CD14-positive monocyte (primary cell): ENCODE results near the gene ETS1. TPM values are rescaled to one million over a fixed set of nuclear protein-coding genes. Genes with fewer than 3 reads are reported as not detected.

ENCODE experiments used
- DNase-seq, 3 donors: peaks; one replicate each; pipeline ENCODE4 v3.0.0-alpha.2; 2011 to 2022
- H2AFZ ChIP-seq: 2 replicates; pipeline ENCODE4 v1.6.0; 2012; ENCODE audit warnings: mild to moderate bottlenecking, low read depth, low read length, inconsistent platforms; ENCODE audit not compliant: insufficient read depth, poor library complexity, severe bottlenecking
- H3K27ac ChIP-seq, 2 donors: 1 replicate in 1 of 2; 2 replicates in 1 of 2; pipeline ENCODE4 v1.5.1; 2012 to 2013; ENCODE audit warnings: low read length in 2 of 2, control low read depth in 1 of 2, inconsistent platforms in 1 of 2, low read depth in 1 of 2, mild to moderate bottlenecking in 1 of 2
- H3K27me3 ChIP-seq, 2 donors: one replicate each; pipeline versions ENCODE4 v1.6.0 to v1.6.1; 2011 to 2013; ENCODE audit warnings: low read length in 2 of 2; ENCODE audit not compliant: control insufficient read depth in 2 of 2, insufficient read depth in 2 of 2
- H3K36me3 ChIP-seq, 2 donors: replicated peaks in 1 of 2; 1 replicate in 1 of 2; 2 replicates in 1 of 2; pipeline versions ENCODE4 v1.5.1 to v1.6.1; 2012 to 2013; ENCODE audit warnings: low read length in 2 of 2, control low read depth in 1 of 2, inconsistent platforms in 1 of 2, mild to moderate bottlenecking in 1 of 2; ENCODE audit not compliant: insufficient read depth in 2 of 2, control insufficient read depth in 1 of 2
- H3K4me1 ChIP-seq, 2 donors: 1 replicate in 1 of 2; 2 replicates in 1 of 2; pipeline versions ENCODE4 v1.5.1 to v1.6.1; 2012 to 2013; ENCODE audit warnings: low read length in 2 of 2, control low read depth in 1 of 2, inconsistent platforms in 1 of 2, mild to moderate bottlenecking in 1 of 2, moderate library complexity in 1 of 2; ENCODE audit not compliant: insufficient read depth in 2 of 2, control insufficient read depth in 1 of 2
- H3K4me2 ChIP-seq: replicated peaks from 2 replicates; pipeline ENCODE3; 2012; ENCODE audit warnings: low read length, moderate library complexity, mild to moderate bottlenecking; ENCODE audit not compliant: poor library complexity, severe bottlenecking; ENCODE audit errors: extremely low read depth
- H3K4me3 ChIP-seq, 3 experiments: fragments of 200-600 bp in 1 of 3; sonication (generic) in 1 of 3; replicated peaks in 1 of 3; 1 replicate in 2 of 3; 2 replicates in 1 of 3; pipeline ENCODE4 v1.5.1; 2011 to 2013; ENCODE audit warnings: low read length in 3 of 3, mild to moderate bottlenecking in 3 of 3, control low read depth in 2 of 3, low read depth in 2 of 3, inconsistent platforms in 1 of 3, moderate library complexity in 1 of 3
- H3K79me2 ChIP-seq: 2 replicates; pipeline ENCODE4 v1.6.0; 2012; ENCODE audit warnings: mild to moderate bottlenecking, control low read depth, inconsistent platforms, low read length, moderate library complexity; ENCODE audit not compliant: insufficient read depth
- H3K9ac ChIP-seq: 2 replicates; pipeline ENCODE4 v1.6.0; 2017; ENCODE audit warnings: low read length, mild to moderate bottlenecking; ENCODE audit not compliant: insufficient read depth, poor library complexity, severe bottlenecking
- H3K9me3 ChIP-seq, 2 donors: replicated peaks in 1 of 2; 1 replicate in 1 of 2; 2 replicates in 1 of 2; pipeline versions ENCODE4 v1.5.1 to v1.6.1; 2012 to 2013; ENCODE audit warnings: low read length in 2 of 2, control low read depth in 1 of 2; ENCODE audit not compliant: control insufficient read depth in 1 of 2, insufficient read depth in 1 of 2
- H4K20me1 ChIP-seq: 2 replicates; pipeline ENCODE4 v1.6.0; 2012; ENCODE audit warnings: mild to moderate bottlenecking, low read length, control low read depth, moderate library complexity; ENCODE audit not compliant: insufficient read depth
- H3K27ac Mint-ChIP-seq, 7 donors: one replicate each; pipeline ENCODE4 v1.8.0; 2020; ENCODE audit warnings: mild to moderate bottlenecking in 7 of 7, mixed read lengths in 7 of 7, moderate library complexity in 6 of 7, inconsistent platforms in 2 of 7
- H3K27me3 Mint-ChIP-seq, 3 donors: one replicate each; pipeline ENCODE4 v1.8.0; 2021 to 2022; ENCODE audit warnings: low read depth in 3 of 3, mild to moderate bottlenecking in 3 of 3, mixed read lengths in 3 of 3, moderate library complexity in 3 of 3, inconsistent platforms in 1 of 3
- H3K36me3 Mint-ChIP-seq, 2 donors: one replicate each; pipeline ENCODE4 v1.8.0; 2020; ENCODE audit warnings: mixed read lengths in 2 of 2, inconsistent platforms in 1 of 2, mild to moderate bottlenecking in 1 of 2
- H3K4me1 Mint-ChIP-seq: one replicate; pipeline ENCODE4 v1.8.0; 2020; ENCODE audit warnings: mild to moderate bottlenecking, mixed read lengths
- H3K4me3 Mint-ChIP-seq, 2 donors: one replicate each; pipeline ENCODE4 v1.8.0; 2020; ENCODE audit warnings: mild to moderate bottlenecking in 2 of 2, mixed read lengths in 2 of 2, moderate library complexity in 1 of 2
- H3K9me3 Mint-ChIP-seq, 7 donors: one replicate each; pipeline ENCODE4 v1.8.0; 2020 to 2022; ENCODE audit warnings: mixed read lengths in 7 of 7, mild to moderate bottlenecking in 6 of 7, moderate library complexity in 6 of 7, inconsistent platforms in 2 of 7
- WGBS: methylation state at CpG from one replicate; pipeline ENCODE4 v1.1.5; 2013; ENCODE audit warnings: missing lambda C conversion rate; ENCODE audit not compliant: insufficient coverage; 5-methylcytosine and 5-hydroxymethylcytosine counted together
- intact Hi-C, 2 donors: fragments of 100-400 bp; cut with micrococcal nuclease; formaldehyde crosslinking; loops; one replicate each; pipeline versions ENCODE4 v1.15.0 to v1.15.1; 2023
- polyA plus RNA-seq, 3 donors: library from polyadenylated mRNA; depleted of rRNA in 1 of 3; unstranded in 2 of 3; stranded (reverse) in 1 of 3; fragments of 300-500 nt in 2 of 3; fragments of >200 nt in 1 of 3; fragmentation: Illumina TruSeq in 2 of 3; gene quantifications; 1 replicate in 2 of 3; 2 replicates in 1 of 3; pipeline ENCODE4 v1.2.3, GENCODE V29; 2012 to 2021
- TF ChIP-seq, protein P1 (sequence below): fragments of 200-600 bp; IDR thresholded peaks from one replicate; pipeline ENCODE4 v1.8.0; 2022; ENCODE audit warnings: antibody characterized with exemption, mild to moderate bottlenecking

Gene ETS1
- polyA plus RNA-seq, 3 donors, result 0.67 to 1.6 (median 1.6) TPM

DNA sequence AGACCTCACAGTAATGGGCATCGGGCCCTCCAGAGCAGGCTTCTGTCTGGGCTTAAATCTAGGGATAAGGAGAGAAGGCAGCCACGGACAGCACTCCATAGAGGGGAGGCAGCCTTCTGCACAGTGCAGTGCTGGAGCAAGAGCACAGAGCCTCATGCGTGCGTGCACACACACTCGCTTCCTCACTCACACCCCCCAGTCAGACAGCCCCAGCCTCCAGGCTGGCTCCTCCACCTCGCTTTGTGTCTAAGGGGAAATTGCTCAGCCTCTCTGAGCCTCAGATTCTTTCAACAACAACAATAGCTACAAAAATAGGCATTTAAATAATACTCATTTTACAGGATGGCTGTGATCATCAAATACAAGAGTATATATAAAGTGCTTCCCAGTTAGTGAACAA is 26.7 kb upstream of the ETS1 start:
- intact Hi-C loops, result no loop called here
- TF ChIP-seq, protein P1, sequence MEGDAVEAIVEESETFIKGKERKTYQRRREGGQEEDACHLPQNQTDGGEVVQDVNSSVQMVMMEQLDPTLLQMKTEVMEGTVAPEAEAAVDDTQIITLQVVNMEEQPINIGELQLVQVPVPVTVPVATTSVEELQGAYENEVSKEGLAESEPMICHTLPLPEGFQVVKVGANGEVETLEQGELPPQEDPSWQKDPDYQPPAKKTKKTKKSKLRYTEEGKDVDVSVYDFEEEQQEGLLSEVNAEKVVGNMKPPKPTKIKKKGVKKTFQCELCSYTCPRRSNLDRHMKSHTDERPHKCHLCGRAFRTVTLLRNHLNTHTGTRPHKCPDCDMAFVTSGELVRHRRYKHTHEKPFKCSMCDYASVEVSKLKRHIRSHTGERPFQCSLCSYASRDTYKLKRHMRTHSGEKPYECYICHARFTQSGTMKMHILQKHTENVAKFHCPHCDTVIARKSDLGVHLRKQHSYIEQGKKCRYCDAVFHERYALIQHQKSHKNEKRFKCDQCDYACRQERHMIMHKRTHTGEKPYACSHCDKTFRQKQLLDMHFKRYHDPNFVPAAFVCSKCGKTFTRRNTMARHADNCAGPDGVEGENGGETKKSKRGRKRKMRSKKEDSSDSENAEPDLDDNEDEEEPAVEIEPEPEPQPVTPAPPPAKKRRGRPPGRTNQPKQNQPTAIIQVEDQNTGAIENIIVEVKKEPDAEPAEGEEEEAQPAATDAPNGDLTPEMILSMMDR, result no peak
- no peak overlapping the region for H3K4me2 ChIP-seq
- no peak overlapping the region for H3K4me3 Mint-ChIP-seq
- peaks cover 15% of the 10 kb centered on the region for H3K4me1 Mint-ChIP-seq
- H3K4me3 ChIP-seq, result no peak overlapping the region
- WGBS, result 86% methylated on average over 1 of the region's 6 CpGs
- H3K4me1 ChIP-seq, result peaks cover 3 to 8% of the 10 kb centered on the region in 2 donors
- no peak overlapping the region for H3K27ac ChIP-seq
- no peaks in the 10 kb centered on the region for H3K9me3 Mint-ChIP-seq
- no peak overlapping the region for H3K9ac ChIP-seq
- no peak overlapping the region for H3K27ac Mint-ChIP-seq
- H3K36me3 Mint-ChIP-seq, result no peaks in the 10 kb centered on the region
- no peak for DNase-seq
- H3K27me3 Mint-ChIP-seq, result peaks cover 5 to 7% (median 7%) of the 10 kb centered on the region in 3 donors
- no peaks in the 10 kb centered on the region for H3K79me2 ChIP-seq
- H2AFZ ChIP-seq, result no peak overlapping the region
- no peaks in the 10 kb centered on the region for H3K36me3 ChIP-seq
- no peaks in the 10 kb centered on the region for H3K9me3 ChIP-seq
- H4K20me1 ChIP-seq, result no peaks in the 10 kb centered on the region
- no peaks in the 10 kb centered on the region for H3K27me3 ChIP-seq

DNA sequence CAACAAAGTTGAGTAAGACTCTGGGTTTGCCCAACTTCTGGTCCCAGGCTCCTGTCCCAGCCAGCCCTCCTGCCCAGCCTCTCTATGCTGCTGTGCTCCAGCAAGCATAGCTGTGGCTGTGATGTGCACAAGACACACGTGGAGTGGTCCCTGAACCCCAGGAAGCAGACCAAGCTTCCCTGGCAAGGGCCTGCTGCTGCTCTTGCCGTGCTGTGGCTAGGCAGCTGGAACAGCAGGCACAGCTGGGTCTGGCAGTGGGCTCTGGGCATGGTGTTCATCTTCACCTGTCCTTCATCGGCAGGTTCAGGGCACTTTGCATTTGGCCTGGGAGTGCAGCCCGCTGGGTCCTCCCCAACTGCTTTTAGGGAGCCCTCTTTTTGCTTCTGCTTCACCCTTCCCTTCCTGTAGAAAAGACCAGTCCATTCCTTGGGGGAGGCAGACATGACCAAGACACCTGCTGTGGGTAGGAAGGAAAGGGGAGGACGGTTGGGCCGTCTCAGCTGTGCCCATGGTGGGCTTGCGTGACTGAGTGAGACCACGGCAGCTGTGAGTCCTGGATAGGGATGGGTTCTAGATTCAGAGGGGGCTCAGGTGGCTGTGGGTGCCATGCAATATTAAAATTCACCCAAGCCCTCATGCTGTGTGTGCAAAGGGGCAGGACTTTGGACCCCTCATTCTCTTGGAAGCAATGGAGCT is 26.1 kb upstream of the ETS1 start:
- 36% methylated on average over 7 of the region's 8 CpGs for WGBS
- peaks cover 15% of the 10 kb centered on the region for H3K4me1 Mint-ChIP-seq
- H3K4me1 ChIP-seq, result peaks cover 3 to 8% of the 10 kb centered on the region in 2 donors
- no peak overlapping the region for H3K4me2 ChIP-seq
- no peak overlapping the region for H3K4me3 ChIP-seq
- peaks cover 5 to 8% (median 7%) of the 10 kb centered on the region in 3 donors for H3K27me3 Mint-ChIP-seq
- H3K4me3 Mint-ChIP-seq, result no peak overlapping the region
- no peaks in the 10 kb centered on the region for H3K9me3 Mint-ChIP-seq
- H3K36me3 Mint-ChIP-seq, result no peaks in the 10 kb centered on the region
- H3K9me3 ChIP-seq, result no peaks in the 10 kb centered on the region
- intact Hi-C loops, result no loop called here
- no peaks in the 10 kb centered on the region for H3K27me3 ChIP-seq
- H3K79me2 ChIP-seq, result no peaks in the 10 kb centered on the region
- no peak overlapping the region for H3K27ac ChIP-seq
- H4K20me1 ChIP-seq, result no peaks in the 10 kb centered on the region
- H3K36me3 ChIP-seq, result no peaks in the 10 kb centered on the region
- no peak overlapping the region for H3K9ac ChIP-seq
- H2AFZ ChIP-seq, result no peak overlapping the region
- TF ChIP-seq, protein P1, result no peak
- no peak overlapping the region for H3K27ac Mint-ChIP-seq
- DNase-seq, result no peak
